Activated CD4-positive, alpha-beta memory T cell treated with anti-CD3 and anti-CD28 coated beads, Interleukin-2, amount 10 ng/mL, durations not matched to agents 7 days and 5 days (primary cell): ENCODE measurements around the gene FEN1. TPM values are rescaled to one million over a fixed set of nuclear protein-coding genes. Genes with fewer than 3 reads are reported as not detected.

Experiments used
- CTCF ChIA-PET: fragments of 350-600 bp; sonication (Branson Sonifier 250); formaldehyde crosslinking; loops from one replicate; lab custom pipeline; 2021; ENCODE audit warnings: antibody characterized with exemption, inconsistent platforms; lab: Charles Lee
- POLR2A ChIA-PET: fragments of 350-600 bp; sonication (Branson Sonifier 250); formaldehyde crosslinking; loops from one replicate; lab custom pipeline; 2021; ENCODE audit warnings: antibody characterized with exemption; lab: Charles Lee
- DNase-seq: peaks from one replicate; pipeline ENCODE4 v3.0.0-alpha.2; 2020
- H3K27ac Mint-ChIP-seq: one replicate; pipeline ENCODE4 v1.8.0; 2021; ENCODE audit warnings: mild to moderate bottlenecking, mixed read lengths
- H3K27me3 Mint-ChIP-seq: one replicate; pipeline ENCODE4 v1.8.0; 2021; ENCODE audit warnings: mixed read lengths
- H3K36me3 Mint-ChIP-seq: one replicate; pipeline ENCODE4 v1.8.0; 2021; ENCODE audit warnings: low read depth, mixed read lengths
- H3K4me1 Mint-ChIP-seq: one replicate; pipeline ENCODE4 v1.8.0; 2021; ENCODE audit warnings: mixed read lengths
- H3K4me3 Mint-ChIP-seq: one replicate; pipeline ENCODE4 v1.8.0; 2021; ENCODE audit warnings: mild to moderate bottlenecking, mixed read lengths
- H3K9me3 Mint-ChIP-seq: one replicate; pipeline ENCODE4 v1.8.0; 2021; ENCODE audit warnings: mixed read lengths
- total RNA-seq, 2 experiments: library from RNA; stranded (reverse); gene quantifications; one replicate each; pipeline ENCODE4 v1.2.3, GENCODE V29; 2021

Gene FEN1
- total RNA-seq, 2 experiments from 2014 or later = 104 to 105 TPM

DNA sequence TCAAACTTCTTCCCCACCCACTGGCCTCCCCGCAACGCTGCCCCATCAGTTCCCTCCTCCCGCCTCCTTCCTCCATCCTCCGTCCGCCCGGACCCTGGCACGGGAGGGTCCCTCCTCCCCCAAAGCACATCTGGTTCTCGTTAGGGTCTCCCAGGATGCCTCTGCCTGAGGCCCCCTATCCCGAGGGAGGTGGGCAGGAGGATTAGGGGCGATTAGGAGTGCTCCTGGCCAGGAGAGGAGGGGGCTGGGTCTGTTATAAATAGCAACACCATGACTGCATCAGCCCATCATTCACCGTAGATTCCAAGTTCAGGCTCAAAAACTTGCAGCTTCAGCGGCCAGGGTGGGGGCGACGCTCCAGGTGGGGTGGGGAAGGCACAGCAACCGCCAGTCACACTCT is 29.9 kb upstream of the FEN1 start:
- Mint-ChIP-seq H3K4me1 (no peaks in the 10 kb centered on the region), H3K27me3 (no peaks in the 10 kb centered on the region), H3K9me3 (no peaks in the 10 kb centered on the region), H3K27ac (no peak overlapping the region), H3K4me3 (no peak overlapping the region), H3K36me3 (no peaks in the 10 kb centered on the region)
- no peak for DNase-seq
- CTCF ChIA-PET = interaction anchor here (1.1 kb wide), 1 partner anchor 15 kb away, joined by 3 read pairs; no protein-coding TSS in a partner anchor
- POLR2A ChIA-PET = no interaction called here

DNA sequence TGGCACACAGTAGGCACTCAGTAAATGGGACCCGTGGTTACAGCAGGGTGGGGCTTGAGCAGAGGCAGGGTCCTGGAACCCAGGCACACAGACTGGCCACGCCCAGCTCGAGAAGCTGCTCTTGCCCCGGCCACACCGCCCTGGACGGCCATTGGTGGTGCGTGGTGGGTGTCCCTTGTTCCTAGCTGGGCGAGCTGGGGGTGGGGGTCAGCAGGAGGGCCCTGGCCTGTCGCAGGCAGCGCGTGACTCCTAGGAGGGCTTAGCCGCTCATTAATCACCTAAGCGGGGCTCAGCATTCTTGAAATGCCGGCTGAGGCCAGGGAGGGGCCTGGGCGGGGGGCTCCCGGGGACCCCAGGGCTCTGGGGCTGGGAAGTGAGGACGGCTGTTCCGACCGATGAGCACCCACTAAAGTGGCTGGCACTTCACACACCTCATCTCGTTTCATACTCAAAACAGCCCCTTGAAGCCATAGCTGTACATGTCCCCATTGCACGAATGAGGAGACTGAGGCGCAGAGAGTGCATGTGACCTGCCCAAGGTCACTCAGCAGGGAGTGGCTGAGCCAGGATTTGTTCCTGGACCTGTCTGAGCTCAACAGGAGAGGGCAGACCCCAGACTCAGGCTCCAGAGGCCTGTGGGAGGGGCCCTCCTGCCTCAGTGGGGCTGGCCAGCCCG is 28.6 kb upstream of the FEN1 start:
- CTCF ChIA-PET = interaction anchor here (1.1 kb wide), 1 partner anchor 17 kb away, joined by 3 read pairs; no protein-coding TSS in a partner anchor
- Mint-ChIP-seq H3K36me3 (no peaks in the 10 kb centered on the region), H3K27ac (no peak overlapping the region), H3K4me3 (no peak overlapping the region), H3K9me3 (no peaks in the 10 kb centered on the region), H3K27me3 (no peaks in the 10 kb centered on the region), H3K4me1 (no peaks in the 10 kb centered on the region)
- POLR2A ChIA-PET = interaction anchor here (0.6 to 1.1 kb wide), 2 partner anchors 9 to 20 kb away, joined by 3 read pairs; no protein-coding TSS in a partner anchor
- no peak for DNase-seq

DNA sequence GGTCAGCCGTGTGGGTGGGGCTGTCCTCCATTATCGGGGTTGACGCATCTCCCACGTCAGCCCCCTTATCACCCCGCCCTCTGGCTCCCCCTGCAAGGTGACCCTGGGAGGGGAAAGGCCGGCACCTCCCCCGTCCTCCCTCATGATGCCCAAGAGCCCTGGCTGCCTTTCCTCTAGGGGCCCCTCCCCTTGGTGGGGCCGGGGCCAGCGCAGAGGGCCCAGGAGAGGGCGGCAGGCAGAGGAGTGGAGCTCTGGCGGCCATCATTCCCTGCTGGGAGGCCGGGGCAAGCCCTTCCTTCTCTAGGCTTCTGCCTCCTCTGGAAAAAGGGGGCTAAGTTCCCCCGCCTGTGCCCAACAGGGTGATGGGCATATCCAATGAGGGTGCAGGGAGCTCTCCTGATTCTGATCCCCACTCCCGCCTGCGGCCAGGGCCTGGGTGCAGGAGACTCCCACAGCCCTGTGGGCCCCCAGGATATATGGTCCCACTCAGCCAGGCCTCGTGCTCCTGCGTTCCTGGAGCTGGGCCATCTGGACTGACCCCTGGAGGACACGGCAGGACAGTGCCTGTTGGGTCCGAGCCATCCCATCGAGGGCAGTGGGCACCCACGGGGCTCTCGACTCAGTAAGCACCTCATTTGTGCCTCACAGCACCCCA is 28.0 kb upstream of the FEN1 start:
- no peak overlapping the region for H3K27ac Mint-ChIP-seq
- ChIA-PET POLR2A (interaction anchor here (1.1 kb wide), 1 partner anchor 20 kb away, joined by 3 read pairs; no protein-coding TSS in a partner anchor), CTCF (no interaction called here)
- no peaks in the 10 kb centered on the region for H3K36me3 Mint-ChIP-seq
- no peak overlapping the region for H3K4me3 Mint-ChIP-seq
- no peaks in the 10 kb centered on the region for H3K4me1 Mint-ChIP-seq
- no peaks in the 10 kb centered on the region for H3K9me3 Mint-ChIP-seq
- DNase-seq = no peak
- no peaks in the 10 kb centered on the region for H3K27me3 Mint-ChIP-seq

DNA sequence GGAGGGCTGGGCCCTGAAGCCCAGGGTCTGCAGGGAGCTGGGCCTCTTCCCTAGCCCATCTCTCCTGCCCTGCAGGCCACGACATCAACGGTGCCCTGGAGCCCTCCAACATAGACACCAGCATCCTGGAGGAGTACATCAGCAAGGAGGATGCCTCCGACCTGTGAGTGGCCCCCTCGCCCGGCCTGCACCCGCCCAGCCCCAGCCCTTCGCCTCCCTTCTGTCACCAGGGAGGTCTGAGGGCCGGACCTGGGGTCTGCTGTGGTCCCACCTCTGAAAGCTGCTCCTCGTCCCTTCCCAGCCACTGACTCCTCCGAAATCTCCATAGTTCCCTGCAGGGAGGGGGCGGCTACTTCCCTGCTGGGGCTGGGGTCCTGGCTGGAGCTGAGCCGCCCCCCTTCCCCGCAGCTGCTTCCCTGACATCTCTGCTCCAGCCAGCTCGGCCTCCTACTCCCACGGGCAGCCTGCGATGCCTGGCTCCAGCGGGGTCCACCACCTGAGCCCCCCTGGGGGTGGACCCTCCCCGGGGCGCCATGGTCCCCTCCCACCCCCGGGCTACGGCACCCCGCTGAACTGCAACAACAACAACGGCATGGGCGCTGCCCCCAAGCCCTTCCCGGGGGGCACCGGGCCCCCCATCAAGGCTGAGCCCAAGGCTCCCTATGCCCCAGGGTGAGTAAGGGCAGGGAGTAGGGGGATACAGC is 27.0 kb upstream of the FEN1 start:
- DNase-seq = no peak
- CTCF ChIA-PET = no interaction called here
- POLR2A ChIA-PET = no interaction called here
- Mint-ChIP-seq H3K27ac (no peak overlapping the region), H3K4me1 (no peaks in the 10 kb centered on the region), H3K27me3 (no peaks in the 10 kb centered on the region), H3K36me3 (no peaks in the 10 kb centered on the region), H3K9me3 (no peaks in the 10 kb centered on the region), H3K4me3 (no peak overlapping the region)

DNA sequence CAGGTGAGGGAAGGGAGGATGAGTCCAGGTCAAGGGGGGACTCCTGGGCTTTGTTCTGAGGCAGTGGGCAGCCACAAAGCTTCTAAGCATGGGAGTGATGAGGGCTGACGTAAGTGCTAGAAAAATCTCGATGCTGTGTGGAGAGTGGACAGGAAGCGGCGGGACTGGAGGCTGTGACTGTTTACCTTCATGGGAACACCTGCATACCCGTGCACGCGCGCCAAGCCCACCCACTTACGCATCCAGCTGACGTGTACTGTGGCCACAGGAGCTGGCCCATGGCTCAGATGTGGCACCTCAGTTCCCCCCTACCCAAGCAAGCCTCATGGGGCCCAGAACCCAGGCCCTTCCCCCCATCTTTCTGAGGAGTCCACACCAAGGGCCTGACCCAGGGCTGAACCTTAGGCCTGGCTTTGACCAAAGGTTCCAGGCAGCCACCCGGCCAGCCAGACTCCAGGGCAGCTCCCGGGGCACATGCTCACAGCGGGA is 26.3 kb upstream of the FEN1 start:
- no peak overlapping the region for H3K4me3 Mint-ChIP-seq
- H3K9me3 Mint-ChIP-seq = no peaks in the 10 kb centered on the region
- no peaks in the 10 kb centered on the region for H3K27me3 Mint-ChIP-seq
- H3K4me1 Mint-ChIP-seq = peaks cover 7% of the 10 kb centered on the region
- ChIA-PET CTCF (no interaction called here), POLR2A (no interaction called here)
- no peaks in the 10 kb centered on the region for H3K36me3 Mint-ChIP-seq
- H3K27ac Mint-ChIP-seq = no peak overlapping the region
- DNase-seq = no peak

DNA sequence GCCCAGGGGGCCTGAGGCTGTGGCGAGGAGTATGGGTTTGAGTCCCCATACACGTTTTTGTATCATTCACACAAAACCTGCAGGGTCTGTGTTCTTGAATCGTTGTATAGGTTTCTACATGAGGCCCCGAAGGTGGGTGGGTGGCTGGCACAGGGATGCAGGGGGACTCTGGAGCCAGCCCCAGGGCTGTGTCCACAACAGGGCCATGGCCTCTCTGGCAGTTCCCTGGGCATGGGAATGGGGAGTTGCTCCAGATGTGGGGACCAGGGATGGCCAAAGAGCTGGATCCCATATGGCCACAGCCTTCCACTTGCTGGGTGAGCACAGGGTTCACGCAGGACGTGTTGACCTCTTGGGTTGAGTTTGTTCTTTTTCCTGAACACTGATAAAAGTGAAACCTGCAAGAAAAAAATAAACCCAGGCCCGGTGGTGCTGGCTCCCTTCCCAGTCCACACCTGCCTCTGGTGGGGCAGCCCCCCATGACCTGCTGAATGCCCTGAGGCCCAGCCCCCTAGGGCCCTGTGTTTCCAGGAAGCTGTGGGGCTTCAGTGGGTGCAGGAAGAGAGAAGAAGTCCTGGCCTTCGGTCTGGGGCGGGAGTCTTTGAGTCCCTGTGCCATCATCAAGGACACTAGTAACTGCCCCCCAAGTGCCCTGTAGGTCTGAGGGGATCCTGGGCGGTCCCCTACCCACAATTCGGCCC is 24.2 kb upstream of the FEN1 start:
- ChIA-PET POLR2A (no interaction called here), CTCF (no interaction called here)
- DNase-seq = no peak
- Mint-ChIP-seq H3K4me3 (no peak overlapping the region), H3K9me3 (no peaks in the 10 kb centered on the region), H3K27ac (no peak overlapping the region), H3K27me3 (no peaks in the 10 kb centered on the region), H3K36me3 (no peaks in the 10 kb centered on the region), H3K4me1 (peaks cover 22% of the 10 kb centered on the region)

DNA sequence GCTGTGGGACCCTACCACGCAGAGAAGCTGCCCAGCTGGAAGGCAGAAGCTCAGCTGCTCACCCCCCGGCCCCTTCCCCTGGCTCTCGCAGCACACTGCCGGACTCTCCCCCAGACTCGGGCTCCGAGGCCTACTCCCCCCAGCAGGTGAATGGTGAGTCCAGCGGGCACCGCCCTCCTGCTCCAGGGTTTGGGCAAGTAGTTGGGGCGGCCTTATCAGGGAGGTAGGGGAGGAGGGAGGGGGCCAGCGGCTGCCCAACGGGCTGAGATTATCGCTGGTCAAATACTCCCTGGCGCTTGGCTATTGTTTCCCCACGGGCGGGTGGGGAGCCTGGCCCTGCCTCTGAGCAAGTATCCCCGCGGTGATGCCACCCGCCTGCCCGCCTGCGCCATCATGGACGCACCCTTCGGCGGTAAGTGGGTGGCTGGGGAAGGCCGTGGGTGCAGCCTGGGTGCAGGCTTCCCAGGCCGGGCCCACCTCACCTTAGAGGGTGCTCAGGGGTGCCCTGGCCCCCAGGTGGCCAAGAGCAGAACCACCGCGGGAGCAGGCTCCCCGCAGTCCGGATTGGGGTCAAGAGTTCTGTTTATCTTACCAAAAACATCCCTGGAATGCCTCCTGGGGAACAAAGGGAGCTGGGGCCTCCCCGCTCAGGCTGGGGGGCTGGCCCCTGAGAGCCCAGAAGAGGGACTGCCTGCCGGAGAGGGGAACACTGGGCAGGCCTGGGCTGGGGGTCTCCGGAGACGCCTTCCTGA is 23.4 kb upstream of the FEN1 start:
- no peaks in the 10 kb centered on the region for H3K9me3 Mint-ChIP-seq
- no peak overlapping the region for H3K27ac Mint-ChIP-seq
- ChIA-PET CTCF (no interaction called here), POLR2A (no interaction called here)
- no peak overlapping the region for H3K4me3 Mint-ChIP-seq
- DNase-seq = no peak
- H3K27me3 Mint-ChIP-seq = no peaks in the 10 kb centered on the region
- peaks cover 22% of the 10 kb centered on the region for H3K4me1 Mint-ChIP-seq
- no peaks in the 10 kb centered on the region for H3K36me3 Mint-ChIP-seq

DNA sequence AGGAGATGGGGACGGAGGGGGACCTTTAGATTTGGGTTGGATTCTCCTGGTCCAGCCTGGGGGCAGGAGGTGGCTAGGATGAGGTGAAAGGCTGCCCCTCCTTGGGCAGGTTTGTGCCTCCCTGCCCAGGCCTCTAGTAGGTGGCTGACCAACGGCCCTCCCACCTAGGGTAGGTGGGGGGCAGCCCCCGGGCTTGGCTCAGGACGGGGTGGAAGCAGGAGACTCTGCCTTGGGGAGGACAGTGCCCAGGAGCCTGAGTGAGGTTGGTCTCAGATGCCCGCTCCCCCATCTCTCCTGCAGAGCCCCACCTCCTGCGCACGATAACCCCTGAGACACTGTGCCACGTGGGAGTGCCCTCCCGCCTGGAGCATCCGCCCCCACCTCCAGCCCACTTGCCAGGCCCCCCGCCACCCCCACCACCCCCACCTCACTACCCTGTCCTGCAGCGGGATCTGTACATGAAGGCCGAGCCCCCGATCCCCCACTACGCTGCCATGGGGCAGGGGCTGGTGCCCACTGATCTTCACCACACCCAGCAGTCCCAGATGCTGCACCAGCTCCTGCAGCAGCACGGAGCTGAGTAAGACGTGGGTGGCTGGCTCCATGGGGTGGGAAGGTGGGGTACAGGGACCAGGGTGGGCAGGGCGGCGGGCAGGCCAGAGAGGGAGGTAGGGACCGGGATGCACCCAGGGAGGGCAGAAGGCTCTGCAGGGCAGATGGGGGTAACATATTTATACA is 22.6 kb upstream of the FEN1 start:
- Mint-ChIP-seq H3K36me3 (no peaks in the 10 kb centered on the region), H3K4me3 (no peak overlapping the region), H3K27me3 (no peaks in the 10 kb centered on the region), H3K4me1 (peaks cover 25% of the 10 kb centered on the region), H3K9me3 (no peaks in the 10 kb centered on the region), H3K27ac (no peak overlapping the region)
- ChIA-PET POLR2A (no interaction called here), CTCF (no interaction called here)
- DNase-seq = no peak

DNA sequence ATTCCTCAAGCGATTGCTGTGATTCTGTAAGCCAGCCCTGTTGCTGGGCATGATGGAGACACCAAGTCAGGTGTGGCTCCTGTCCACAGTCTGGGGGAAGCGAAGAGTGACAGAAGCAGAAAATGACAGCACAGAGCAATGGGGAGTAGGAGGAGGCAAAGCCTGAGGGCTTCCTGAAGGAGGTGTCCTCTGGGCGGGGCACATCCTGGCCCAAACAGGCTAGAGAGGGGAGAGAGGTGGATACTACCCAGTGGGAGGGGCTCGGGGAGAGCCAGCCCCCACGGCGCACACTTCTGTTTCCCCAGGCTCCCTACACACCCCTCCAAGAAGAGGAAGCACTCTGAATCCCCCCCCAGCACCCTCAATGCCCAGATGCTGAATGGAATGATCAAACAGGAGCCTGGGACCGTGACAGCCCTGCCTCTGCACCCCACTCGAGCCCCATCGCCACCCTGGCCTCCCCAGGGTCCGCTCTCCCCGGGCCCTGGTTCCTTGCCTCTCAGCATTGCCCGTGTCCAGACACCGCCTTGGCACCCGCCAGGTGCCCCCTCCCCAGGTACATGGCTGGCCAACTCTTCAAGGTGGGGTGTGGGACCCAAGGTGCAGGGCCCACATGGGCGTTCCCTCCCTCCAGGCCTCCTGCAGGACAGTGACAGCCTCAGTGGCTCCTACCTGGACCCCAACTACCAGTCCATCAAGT is 21.4 kb upstream of the FEN1 start:
- CTCF ChIA-PET = no interaction called here
- H3K4me1 Mint-ChIP-seq = peaks cover 31% of the 10 kb centered on the region
- POLR2A ChIA-PET = interaction anchor here (1.8 kb wide), 1 partner anchor 22 kb away, joined by 9 read pairs; the partner anchor contains the start of genes FEN1 and TMEM258
- no peak for DNase-seq
- peak overlapping the region; percentile 64 for H3K27ac Mint-ChIP-seq
- no peaks in the 10 kb centered on the region for H3K27me3 Mint-ChIP-seq
- no peak overlapping the region for H3K4me3 Mint-ChIP-seq
- no peaks in the 10 kb centered on the region for H3K36me3 Mint-ChIP-seq
- H3K9me3 Mint-ChIP-seq = no peaks in the 10 kb centered on the region

DNA sequence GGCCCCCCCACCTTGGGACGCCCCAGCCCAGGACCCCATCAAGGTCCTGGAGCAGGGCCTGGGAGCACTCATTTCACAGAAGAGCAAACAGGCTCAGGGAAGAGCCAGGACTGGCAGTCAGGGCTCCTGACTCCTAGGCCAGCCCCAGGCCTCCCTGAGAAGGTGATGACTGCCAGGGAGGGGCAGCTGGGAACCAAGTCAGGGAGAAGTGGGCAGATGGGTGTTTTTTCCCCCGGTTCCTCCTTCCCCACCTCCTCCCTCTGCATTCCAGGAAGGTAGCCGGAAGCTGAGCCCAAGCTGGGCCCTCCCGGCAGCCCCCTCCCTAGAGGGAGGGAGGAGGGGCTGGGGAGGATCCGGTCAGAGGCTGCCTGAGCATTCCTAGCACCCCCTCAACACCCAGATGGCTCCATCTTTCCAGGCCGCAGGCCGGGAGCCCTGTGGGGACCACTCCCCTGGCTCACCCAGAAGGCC is 20.7 kb upstream of the FEN1 start:
- H3K4me3 Mint-ChIP-seq = no peak overlapping the region
- no peak for DNase-seq
- no peaks in the 10 kb centered on the region for H3K9me3 Mint-ChIP-seq
- H3K27me3 Mint-ChIP-seq = no peaks in the 10 kb centered on the region
- H3K4me1 Mint-ChIP-seq = peaks cover 37% of the 10 kb centered on the region
- CTCF ChIA-PET = interaction anchor here (1.0 to 1.3 kb wide), 2 partner anchors 23 to 26 kb away, joined by 4 to 6 read pairs; no protein-coding TSS in a partner anchor
- H3K36me3 Mint-ChIP-seq = no peaks in the 10 kb centered on the region
- POLR2A ChIA-PET = interaction anchor here (0.9 to 1.8 kb wide), 3 partner anchors 8 to 21 kb away, joined by 3 to 9 read pairs (median 3); partner anchors contain the start of genes FEN1 and TMEM258
- peak overlapping the region; percentile 69 for H3K27ac Mint-ChIP-seq

DNA sequence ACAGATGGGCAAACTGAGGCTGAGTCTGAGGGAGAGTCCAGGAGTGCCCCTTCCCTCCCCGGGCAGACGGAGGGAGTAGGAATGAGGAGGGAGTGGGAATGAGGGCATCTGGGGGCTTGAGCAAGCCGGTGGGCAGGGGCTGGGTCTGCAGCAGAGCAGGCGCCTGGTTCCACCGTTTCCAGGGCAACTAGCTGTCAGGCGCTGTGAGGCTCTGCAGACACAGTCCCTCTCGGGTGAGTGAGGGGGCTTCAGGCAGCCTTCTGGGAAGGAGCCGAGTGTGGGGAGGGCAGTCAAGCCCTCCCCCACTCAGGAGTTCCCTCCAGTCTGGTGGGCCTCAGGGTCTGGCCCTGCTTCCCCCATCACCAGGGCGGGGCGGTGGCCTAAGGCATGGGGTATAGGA is 19.4 kb upstream of the FEN1 start:
- no peak for DNase-seq
- Mint-ChIP-seq H3K36me3 (no peaks in the 10 kb centered on the region), H3K27me3 (peaks cover 4% of the 10 kb centered on the region), H3K27ac (peak overlapping the region; percentile 58), H3K4me1 (peaks cover 42% of the 10 kb centered on the region), H3K4me3 (no peak overlapping the region), H3K9me3 (no peaks in the 10 kb centered on the region)
- ChIA-PET CTCF (interaction anchor here (1.3 kb wide), 1 partner anchor 24 kb away, joined by 4 read pairs; no protein-coding TSS in a partner anchor), POLR2A (interaction anchor here (0.7 kb wide), 1 partner anchor 17 kb away, joined by 4 read pairs; no protein-coding TSS in a partner anchor)
